GM08714 (cell line): Measurements from ENCODE around the gene GTSE1.
A peak's percentile ranks its signal among the peaks of the same experiment; 100 is the strongest.

Source experiments
- H3K4me3 ChIP-seq: fragments of 200-500 bp; sonication (Bioruptor generic); 2 replicates; pipeline ENCODE4 v1.5.1; 2014; ENCODE audit warnings: mild to moderate bottlenecking, low read length, inconsistent platforms
- ZNF274 ChIP-seq: IDR thresholded peaks from 2 replicates; pipeline ENCODE4 v1.6.1; 2012; ENCODE audit warnings: mild to moderate bottlenecking, low read depth, low read length

The GTSE1 gene

GRCh38 chr22:46286006-46286405, 10.7 kb upstream of the GTSE1 start:
- TF ChIP-seq ZNF274, result no peak
- H3K4me3 ChIP-seq, result no peak overlapping the region

DNA sequence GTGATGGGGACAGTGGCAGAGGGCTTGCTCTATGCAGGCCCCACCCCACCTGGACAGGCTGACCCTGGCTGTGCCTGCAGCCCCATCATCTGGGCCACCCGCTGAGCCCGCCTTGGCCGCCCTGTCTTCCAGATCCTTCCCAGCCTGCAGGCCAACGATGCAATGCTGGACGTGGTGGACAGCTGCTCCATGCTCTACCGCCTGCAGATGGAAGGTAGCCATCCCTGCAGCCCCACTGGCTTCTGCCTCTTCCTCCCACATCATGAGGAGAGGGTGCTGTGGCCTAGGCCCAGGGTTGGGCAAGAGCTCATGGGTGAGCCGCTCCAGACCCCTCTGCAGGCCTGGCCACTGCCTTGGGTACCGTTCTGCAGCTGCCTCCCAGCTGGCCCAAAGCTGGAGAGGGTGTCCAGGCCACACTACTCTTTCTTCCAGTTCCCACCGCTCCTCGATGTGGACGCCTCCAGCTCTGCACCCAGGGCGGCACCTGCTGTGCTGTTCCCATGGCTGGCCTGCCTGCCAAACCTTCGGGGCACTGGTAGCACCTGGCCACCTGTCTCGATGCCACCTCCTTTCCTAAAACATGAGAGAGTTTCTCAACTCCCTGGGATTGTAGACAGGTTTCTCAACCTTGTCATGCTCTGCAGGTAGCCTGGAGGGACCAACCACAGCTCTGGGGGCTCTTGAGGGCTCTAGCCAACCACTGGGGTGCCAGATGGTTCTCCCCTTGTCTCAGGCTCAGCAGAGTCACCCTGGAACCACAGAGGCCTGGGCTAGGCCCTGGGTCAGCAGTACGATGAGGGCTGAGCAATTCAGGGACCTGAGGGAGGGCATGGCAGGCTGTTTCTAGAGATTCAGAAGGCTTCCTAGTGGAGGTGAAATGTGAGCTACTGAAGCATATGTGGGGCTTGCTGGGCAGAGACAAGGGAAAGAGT, 9.5 kb upstream of the GTSE1 start:
- H3K4me3 ChIP-seq, result peak overlapping the region; percentile 73
- TF ChIP-seq ZNF274, result no peak

GRCh38 chr22:46287873-46288751, 8.6 kb upstream of the GTSE1 start:
- peak overlapping the region; percentile 73 for H3K4me3 ChIP-seq
- TF ChIP-seq ZNF274, result no peak

GRCh38 chr22:46288846-46289243, 7.8 kb upstream of the GTSE1 start:
- H3K4me3 ChIP-seq, result peak overlapping the region; percentile 73; the same call in 1 of the 2 replicates
- no peak for TF ChIP-seq ZNF274

- TF ChIP-seq ZNF274, result no peak
- H3K4me3 ChIP-seq, result no peak overlapping the region
These were observed 7.3 kb upstream of the GTSE1 start for GRCh38 chr22:46289244-46289891.

- no peak overlapping the region for H3K4me3 ChIP-seq
- TF ChIP-seq ZNF274, result no peak
These were observed 6.4 kb upstream of the GTSE1 start for GRCh38 chr22:46290121-46290842.

GRCh38 chr22:46290843-46291785, 5.6 kb upstream of the GTSE1 start:
- no peak overlapping the region for H3K4me3 ChIP-seq
- TF ChIP-seq ZNF274, result no peak

DNA sequence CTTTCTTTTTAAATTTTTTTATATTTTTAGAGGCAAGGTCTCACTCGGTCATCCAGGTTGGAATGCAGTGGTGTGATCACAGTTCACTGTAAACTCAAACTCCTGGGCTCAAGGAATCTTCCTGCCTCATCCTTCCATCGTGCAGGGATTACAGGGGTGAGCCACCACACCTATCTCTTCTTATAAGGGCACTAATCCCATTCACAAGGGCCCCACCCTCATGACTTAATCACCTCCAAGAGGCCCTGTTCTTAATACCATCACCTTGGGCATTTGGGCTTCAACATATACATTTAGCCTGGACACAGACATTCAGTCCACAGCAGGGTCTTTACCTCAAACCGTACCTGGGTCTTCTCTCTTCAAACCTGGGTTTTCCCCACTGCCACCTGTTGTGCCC, 4.5 kb upstream of the GTSE1 start:
- TF ChIP-seq ZNF274, result no peak
- H3K4me3 ChIP-seq, result no peak overlapping the region

GRCh38 chr22:46292732-46293131, 3.9 kb upstream of the GTSE1 start:
- H3K4me3 ChIP-seq, result no peak overlapping the region
- TF ChIP-seq ZNF274, result no peak

DNA sequence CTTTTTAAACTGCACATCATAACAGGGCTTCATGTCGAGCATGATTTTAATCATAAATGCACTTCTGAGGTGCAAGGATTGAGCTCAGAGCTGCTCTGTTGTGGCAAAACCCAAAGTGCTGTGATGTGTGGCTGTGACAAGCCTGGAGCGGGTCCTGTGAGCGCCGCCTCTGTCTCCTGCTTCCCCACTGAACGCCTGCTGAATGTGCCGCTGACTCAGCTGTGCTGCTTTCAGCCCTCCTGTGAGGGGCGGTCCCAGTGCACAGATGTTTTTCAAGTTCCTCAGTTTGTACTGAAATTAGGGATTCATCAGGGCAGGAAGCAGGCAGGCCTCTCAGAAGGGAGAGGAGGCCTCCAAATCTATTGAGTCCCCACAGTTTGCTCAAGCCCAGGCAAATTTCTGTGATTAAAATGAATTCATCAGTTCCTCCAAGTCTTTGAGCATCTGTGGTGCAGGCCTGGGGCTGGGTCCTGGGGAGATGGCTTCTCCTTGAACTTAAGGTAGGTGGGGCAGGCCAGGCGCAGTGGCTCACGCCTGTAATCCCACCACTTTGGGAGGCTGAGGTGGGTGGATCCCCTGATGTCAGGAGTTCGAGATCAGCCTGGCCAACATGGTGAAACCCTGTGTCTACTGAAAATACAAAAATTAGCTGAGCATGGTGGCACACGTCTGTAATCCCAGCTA, 3.0 kb upstream of the GTSE1 start:
- H3K4me3 ChIP-seq, result no peak overlapping the region
- TF ChIP-seq ZNF274, result no peak

GRCh38 chr22:46294784-46295183, 1.9 kb upstream of the GTSE1 start:
- no peak for TF ChIP-seq ZNF274

More at GRCh38 chr22:46294784-46295183, 1.9 kb upstream of the GTSE1 start:
- no peak overlapping the region for H3K4me3 ChIP-seq
